A549 (cell line): ENCODE measurements around the gene KSR1.

Experiments used
- EHMT2 ChIP-seq: fragments of 200-600 bp; sonication (generic); IDR thresholded peaks from 2 replicates; pipeline ENCODE4 v1.6.1; 2016; ENCODE audit warnings: antibody characterized with exemption, low read depth, mild to moderate bottlenecking, moderate library complexity
- EP300 ChIP-seq, 2 experiments: fragments of >200 bp; sonication (Bioruptor Twin); formaldehyde crosslinking; IDR thresholded peaks; 2 replicates in 1 of 2; 3 replicates in 1 of 2; pipeline ENCODE4 v1.6.1; 2016 to 2017
- FOSL2 ChIP-seq, 2 experiments: fragments of 450-650 bp in 1 of 2; fragments of >200 bp in 1 of 2; sonication (Bioruptor Twin) in 1 of 2; formaldehyde crosslinking; IDR thresholded peaks; 2 replicates each; pipeline versions ENCODE4 v1.5.0 to v1.6.1; 2016 to 2020; ENCODE audit warnings: mild to moderate bottlenecking in 1 of 2, moderate library complexity in 1 of 2
- FOXS1 ChIP-seq: fragments of 250-450 bp; sonication (Bioruptor Pico); IDR thresholded peaks from 2 replicates; pipeline ENCODE4 v1.5.0; 2020; ENCODE audit warnings: mild to moderate bottlenecking, moderate library complexity
- GATA3 ChIP-seq: IDR thresholded peaks from 2 replicates; pipeline ENCODE4 v1.6.1; 2012; ENCODE audit warnings: borderline replicate concordance
- JUN ChIP-seq, 2 experiments: fragments of >200 bp; sonication (Bioruptor Twin); formaldehyde crosslinking; IDR thresholded peaks; 2 replicates in 1 of 2; 3 replicates in 1 of 2; pipeline ENCODE4 v1.6.1; 2016 to 2017
- MAFK ChIP-seq: fragments of 450-650 bp; IDR thresholded peaks from 2 replicates; pipeline ENCODE4 v1.6.1; 2014; ENCODE audit not compliant: partially characterized antibody
- POLR2A ChIP-seq: IDR thresholded peaks from 2 replicates; pipeline ENCODE4 v1.6.1; 2012; ENCODE audit warnings: mild to moderate bottlenecking, low read length
- RARB ChIP-seq: fragments of 250-450 bp; sonication (Bioruptor Pico); IDR thresholded peaks from 2 replicates; pipeline ENCODE4 v1.8.0; 2021; ENCODE audit warnings: mild to moderate bottlenecking, moderate library complexity
- SMC3 ChIP-seq: fragments of >200 bp; sonication (Bioruptor Twin); formaldehyde crosslinking; IDR thresholded peaks from 3 replicates; pipeline ENCODE4 v1.6.1; 2018; ENCODE audit warnings: inconsistent platforms
- SREBF2 ChIP-seq: fragments of 450-650 bp; IDR thresholded peaks from 2 replicates; pipeline ENCODE4 v1.6.1; 2014; ENCODE audit warnings: mild to moderate bottlenecking, moderate library complexity
- TF ChIP-seq, protein P1 (sequence below): fragments of >200 bp; sonication (Bioruptor Twin); formaldehyde crosslinking; IDR thresholded peaks from 3 replicates; pipeline ENCODE4 v1.5.1; 2016
- TF ChIP-seq, protein P2 (sequence below): fragments of 200-600 bp; sonication (generic); IDR thresholded peaks from 2 replicates; pipeline ENCODE4 v1.6.1; 2016; ENCODE audit warnings: antibody characterized with exemption, mild to moderate bottlenecking, moderate library complexity
- TF ChIP-seq, protein P3 (sequence below): fragments of 150-350 bp; IDR thresholded peaks from 2 replicates; pipeline ENCODE4 v1.6.1; 2014; ENCODE audit warnings: low read depth, mild to moderate bottlenecking, low read length

DNA sequence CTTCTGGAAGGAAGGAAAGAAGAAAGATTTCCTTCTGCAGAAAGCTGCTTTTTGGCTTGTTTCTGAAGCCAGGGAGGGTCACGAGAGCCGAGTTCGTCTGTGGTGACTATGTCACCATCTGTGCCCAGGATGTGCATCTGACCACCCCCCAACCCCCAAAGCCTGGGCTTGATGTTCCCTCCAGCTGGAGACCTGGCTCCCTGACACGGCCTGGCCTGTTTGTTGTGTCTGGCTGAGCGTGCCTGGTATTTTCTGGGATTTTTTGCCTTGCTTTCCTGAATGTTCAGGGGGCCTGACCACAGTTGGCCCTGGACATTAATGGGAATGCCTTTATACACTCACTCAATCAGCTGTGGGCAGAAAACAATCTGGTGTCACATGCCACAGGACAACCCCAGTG, 213.6 kb downstream of the KSR1 start:
- TF ChIP-seq, protein P1, sequence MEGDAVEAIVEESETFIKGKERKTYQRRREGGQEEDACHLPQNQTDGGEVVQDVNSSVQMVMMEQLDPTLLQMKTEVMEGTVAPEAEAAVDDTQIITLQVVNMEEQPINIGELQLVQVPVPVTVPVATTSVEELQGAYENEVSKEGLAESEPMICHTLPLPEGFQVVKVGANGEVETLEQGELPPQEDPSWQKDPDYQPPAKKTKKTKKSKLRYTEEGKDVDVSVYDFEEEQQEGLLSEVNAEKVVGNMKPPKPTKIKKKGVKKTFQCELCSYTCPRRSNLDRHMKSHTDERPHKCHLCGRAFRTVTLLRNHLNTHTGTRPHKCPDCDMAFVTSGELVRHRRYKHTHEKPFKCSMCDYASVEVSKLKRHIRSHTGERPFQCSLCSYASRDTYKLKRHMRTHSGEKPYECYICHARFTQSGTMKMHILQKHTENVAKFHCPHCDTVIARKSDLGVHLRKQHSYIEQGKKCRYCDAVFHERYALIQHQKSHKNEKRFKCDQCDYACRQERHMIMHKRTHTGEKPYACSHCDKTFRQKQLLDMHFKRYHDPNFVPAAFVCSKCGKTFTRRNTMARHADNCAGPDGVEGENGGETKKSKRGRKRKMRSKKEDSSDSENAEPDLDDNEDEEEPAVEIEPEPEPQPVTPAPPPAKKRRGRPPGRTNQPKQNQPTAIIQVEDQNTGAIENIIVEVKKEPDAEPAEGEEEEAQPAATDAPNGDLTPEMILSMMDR, result no peak
- TF ChIP-seq EHMT2 (no peak), FOSL2 (IDR thresholded peaks at IDR 0.05) (no peak), FOSL2 (CRISPR knock-in tag; IDR thresholded peaks at IDR 0.05) (no peak), POLR2A (no peak), GATA3 (no peak), SMC3 (no peak), JUN (IDR thresholded peaks at IDR 0.05) (no peak), EP300 (IDR thresholded peaks at IDR 0.05) (no peak), RARB (no peak), MAFK (no peak), SREBF2 (no peak), FOXS1 (CRISPR knock-in tag) (no peak)
- TF ChIP-seq, protein P2, sequence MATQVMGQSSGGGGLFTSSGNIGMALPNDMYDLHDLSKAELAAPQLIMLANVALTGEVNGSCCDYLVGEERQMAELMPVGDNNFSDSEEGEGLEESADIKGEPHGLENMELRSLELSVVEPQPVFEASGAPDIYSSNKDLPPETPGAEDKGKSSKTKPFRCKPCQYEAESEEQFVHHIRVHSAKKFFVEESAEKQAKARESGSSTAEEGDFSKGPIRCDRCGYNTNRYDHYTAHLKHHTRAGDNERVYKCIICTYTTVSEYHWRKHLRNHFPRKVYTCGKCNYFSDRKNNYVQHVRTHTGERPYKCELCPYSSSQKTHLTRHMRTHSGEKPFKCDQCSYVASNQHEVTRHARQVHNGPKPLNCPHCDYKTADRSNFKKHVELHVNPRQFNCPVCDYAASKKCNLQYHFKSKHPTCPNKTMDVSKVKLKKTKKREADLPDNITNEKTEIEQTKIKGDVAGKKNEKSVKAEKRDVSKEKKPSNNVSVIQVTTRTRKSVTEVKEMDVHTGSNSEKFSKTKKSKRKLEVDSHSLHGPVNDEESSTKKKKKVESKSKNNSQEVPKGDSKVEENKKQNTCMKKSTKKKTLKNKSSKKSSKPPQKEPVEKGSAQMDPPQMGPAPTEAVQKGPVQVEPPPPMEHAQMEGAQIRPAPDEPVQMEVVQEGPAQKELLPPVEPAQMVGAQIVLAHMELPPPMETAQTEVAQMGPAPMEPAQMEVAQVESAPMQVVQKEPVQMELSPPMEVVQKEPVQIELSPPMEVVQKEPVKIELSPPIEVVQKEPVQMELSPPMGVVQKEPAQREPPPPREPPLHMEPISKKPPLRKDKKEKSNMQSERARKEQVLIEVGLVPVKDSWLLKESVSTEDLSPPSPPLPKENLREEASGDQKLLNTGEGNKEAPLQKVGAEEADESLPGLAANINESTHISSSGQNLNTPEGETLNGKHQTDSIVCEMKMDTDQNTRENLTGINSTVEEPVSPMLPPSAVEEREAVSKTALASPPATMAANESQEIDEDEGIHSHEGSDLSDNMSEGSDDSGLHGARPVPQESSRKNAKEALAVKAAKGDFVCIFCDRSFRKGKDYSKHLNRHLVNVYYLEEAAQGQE, result no peak
- TF ChIP-seq, protein P3, sequence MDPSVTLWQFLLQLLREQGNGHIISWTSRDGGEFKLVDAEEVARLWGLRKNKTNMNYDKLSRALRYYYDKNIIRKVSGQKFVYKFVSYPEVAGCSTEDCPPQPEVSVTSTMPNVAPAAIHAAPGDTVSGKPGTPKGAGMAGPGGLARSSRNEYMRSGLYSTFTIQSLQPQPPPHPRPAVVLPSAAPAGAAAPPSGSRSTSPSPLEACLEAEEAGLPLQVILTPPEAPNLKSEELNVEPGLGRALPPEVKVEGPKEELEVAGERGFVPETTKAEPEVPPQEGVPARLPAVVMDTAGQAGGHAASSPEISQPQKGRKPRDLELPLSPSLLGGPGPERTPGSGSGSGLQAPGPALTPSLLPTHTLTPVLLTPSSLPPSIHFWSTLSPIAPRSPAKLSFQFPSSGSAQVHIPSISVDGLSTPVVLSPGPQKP, result no peak
